Bone marrow (tissue), 2 donors: Measurements from ENCODE around the gene NCF1.
"Not testable (repeated sequence)": the region's sequence is repeated elsewhere in the genome, so short reads cannot be mapped to it uniquely, and the experiment has no call there.

Source experiments
- DNase-seq, 2 donors: peaks; one replicate each; lab custom pipeline; 2025; lab: John Stamatoyannopoulos, UW

Gene NCF1

GRCh38 chr7:74773760-74774750 is at the start of gene NCF1:
TSS of gene NCF1 (plus strand) at chr7:74774011. CDS start at chr7:74774032, 21 bp downstream.
- DNase-seq: not testable (repeated sequence)

DNA sequence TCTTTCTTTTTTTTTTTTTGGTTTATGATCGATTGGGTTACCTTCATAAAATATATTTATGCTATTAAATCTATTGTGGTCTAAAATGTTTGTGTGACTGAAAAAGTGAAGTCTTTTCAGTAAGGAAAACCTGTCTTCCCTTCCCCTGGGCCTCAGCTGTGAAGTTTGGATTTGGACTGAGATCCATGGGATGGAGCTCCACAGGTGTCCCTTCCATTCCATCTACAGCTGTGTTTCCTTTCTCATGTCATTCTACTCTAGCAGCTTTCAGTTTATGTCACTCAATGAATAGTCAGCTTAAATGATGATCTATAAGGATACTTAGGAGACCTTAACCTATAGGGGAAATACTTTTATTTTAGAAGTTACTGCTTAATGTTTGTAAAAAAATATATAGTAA is 48.0 kb upstream of the NCF1 start:
- DNase-seq: no peak

DNA sequence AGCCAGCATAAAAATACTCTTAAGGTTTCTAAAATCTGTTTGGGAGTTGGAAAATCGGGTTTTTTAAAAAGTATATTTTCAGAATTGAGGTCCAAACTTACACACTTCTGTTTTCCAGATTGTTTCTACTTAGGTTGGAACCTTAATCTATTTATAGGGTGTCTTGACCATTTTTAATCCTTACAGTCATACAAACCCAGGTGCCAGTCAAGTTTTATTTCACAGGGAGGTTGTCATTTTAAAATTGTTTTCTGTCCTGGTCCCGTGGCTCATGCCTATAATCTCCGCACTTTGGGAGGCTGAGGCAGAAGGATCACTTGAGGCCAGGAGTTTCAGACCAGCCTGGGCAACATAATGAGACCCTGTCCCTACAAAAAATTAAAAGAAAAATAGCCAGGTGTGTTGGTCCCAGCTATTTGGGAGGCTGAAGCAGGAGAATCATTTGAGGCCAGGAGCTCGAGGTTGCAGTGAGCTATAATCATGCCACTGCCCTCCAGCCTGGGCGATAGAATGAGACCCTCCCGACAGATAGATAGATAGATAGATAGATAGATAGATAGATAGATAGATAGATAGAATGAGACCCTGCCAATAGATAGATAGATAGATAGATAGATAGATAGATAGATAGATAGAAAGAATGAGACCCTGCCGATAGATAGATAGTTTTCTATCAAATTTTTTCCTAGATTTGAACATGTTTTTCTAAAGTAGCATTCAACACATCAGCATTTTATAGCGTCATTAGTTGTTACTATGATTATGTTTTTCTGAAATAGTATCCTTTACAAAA is 47.3 kb upstream of the NCF1 start:
- no peak for DNase-seq

- not testable (repeated sequence) for DNase-seq
Measured at GRCh38 chr7:74728686-74729085, 45.1 kb upstream of the NCF1 start.

DNA sequence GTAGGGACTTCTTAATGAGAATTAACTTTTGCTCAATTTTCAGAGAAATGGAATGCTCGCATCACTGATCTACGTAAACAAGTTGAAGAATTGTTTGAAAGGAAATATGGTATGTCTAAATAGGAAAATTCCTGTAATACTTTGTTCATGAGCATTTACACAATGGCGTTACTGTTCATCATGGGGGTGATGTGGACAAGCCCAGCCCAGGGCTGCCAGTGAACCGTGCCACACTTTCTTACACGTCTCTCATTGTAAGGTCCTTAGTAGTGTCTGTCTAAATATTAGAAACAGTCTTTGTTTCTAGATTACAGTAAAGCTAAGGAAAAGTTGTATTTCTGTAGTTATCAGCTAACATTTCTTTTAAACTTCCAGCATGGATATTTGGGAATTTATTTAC is 43.6 kb upstream of the NCF1 start:
- DNase-seq: not testable (repeated sequence)

DNA sequence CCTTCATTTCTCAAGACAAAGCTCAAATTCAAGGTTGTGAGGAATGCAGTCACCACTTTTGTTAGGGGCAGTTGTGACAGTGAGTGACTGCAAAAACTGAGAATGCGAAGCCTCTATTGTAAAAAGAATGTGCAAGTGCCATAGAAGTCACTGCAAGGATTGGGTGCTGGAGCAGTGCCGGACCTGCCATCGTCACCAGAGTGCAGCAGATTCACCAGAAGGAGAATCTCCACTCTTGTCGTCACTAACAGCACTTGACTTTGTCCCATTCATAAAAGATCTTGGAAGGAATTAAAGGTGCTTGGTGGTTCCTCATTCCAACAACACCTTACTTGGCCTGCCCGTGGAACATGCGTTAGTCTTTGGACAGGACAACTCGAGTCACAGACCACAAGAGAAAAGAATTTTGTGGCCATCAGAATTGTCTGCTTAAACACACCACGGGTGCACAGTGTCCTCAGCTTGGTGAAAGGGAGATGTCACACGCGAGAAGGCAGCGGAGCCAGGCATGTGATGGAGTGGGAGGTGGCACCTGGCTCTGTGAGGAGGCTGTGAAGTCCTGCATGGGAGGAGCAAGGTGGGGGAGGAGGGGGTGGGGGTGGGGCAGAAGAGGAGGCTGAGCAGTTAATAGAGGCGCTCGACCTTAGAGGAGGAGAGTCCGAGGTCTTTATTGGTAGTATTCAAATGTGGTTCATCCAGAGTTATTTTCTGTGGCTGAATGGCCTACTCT is 33.7 kb upstream of the NCF1 start:
- DNase-seq: not testable (repeated sequence)

DNA sequence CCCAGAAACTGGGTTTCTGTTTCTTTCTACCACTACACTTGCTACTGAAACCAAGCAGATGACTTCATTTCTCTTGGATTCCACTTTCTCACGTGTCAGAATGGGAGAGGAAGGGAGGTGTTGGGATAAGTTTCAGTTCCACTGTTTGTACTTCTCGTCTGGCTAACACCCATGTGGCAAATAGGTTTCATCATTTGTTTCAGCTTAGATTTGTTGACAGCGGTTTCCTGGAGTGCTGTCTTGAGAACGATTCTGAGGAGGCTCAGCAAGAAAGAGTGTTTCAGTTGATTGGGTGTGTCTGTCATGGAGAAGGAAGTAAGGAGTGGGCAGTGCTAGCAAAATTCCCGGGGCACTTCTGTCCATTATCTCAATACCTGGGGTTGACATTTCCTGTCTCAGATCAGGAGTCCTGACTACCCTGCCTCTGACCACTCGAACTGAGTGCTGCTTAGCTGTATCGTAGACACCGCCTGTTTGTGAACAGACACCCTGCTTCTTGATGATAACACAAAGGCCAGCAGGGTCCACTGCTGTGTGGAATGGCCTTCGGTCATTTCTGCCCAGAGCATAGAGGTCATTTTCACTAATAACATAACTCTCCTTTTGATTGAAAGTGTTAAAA is 29.8 kb upstream of the NCF1 start:
- not testable (repeated sequence) for DNase-seq

GRCh38 chr7:74753921-74754482 is 19.8 kb upstream of the NCF1 start:
- DNase-seq: not testable (repeated sequence)

DNA sequence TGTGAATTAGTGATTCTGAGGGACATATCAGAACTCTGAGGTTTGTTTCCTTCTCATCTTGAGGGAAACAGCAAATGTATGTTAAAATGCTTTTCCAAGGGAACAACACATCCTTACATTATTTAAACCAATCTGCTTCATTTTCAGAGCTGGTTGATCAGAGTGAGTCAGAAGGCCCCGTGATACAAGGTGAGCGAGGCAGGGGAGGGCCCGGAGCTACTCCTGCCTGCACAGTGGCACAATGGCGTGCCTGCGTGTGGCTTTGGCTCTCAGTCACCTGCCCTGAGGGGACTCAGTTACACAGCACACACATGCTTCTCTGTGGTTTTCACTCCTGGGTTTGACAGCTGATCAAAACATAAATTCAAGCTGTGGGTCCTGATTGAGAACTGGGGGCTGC is 17.1 kb upstream of the NCF1 start:
- DNase-seq: not testable (repeated sequence)

GRCh38 chr7:74758268-74758667 is 15.5 kb upstream of the NCF1 start:
- not testable (repeated sequence) for DNase-seq

DNA sequence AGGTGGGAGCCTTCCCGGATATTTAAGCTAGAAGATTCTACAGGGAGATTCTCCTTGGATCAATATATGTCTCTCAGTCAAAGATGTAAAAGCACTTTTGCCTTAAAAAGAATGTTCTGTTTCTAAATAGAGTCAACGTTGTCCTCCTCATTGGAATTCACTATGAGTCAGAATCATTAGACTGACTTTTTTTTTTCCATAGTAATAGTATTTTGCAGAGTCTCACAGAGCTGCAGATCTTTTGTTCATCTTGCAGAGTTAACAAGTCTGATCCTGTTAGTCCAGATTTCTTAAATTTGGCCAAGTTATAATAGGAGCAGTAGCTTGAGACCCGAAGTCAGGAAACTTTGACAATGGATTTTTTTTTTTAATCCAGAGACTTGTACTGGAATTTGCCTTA is 14.8 kb upstream of the NCF1 start:
- DNase-seq: not testable (repeated sequence)

- not testable (repeated sequence) for DNase-seq
Measured at GRCh38 chr7:74765205-74765918, 8.4 kb upstream of the NCF1 start.

DNA sequence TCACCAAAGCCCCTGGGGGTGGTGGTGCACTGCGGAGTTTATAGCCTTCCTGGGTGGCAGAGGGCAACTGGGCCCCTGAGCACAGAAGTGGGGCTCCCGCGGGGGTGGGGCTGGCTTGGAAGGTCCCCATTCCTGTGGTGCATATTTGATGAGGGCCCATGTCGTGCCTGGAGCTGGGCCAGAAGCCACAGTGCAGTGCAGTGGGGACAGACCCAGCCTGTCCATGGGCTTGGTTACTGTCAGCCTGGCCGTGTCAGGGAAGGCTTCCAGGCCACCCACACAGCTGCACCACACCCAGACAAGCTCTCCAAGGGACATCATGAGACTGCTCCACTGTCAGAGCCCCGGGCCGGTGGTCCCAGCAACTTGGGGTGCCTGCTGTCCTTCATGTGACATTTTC is 7.3 kb upstream of the NCF1 start:
- not testable (repeated sequence) for DNase-seq

GRCh38 chr7:74766991-74767390 is 6.8 kb upstream of the NCF1 start:
- not testable (repeated sequence) for DNase-seq

GRCh38 chr7:74770062-74770461 is 3.7 kb upstream of the NCF1 start:
- DNase-seq: not testable (repeated sequence)

- not testable (repeated sequence) for DNase-seq
Measured at GRCh38 chr7:74772093-74772492, 1.7 kb upstream of the NCF1 start.

- DNase-seq: not testable (repeated sequence)
Measured at GRCh38 chr7:74775111-74775510, 1.3 kb downstream of the NCF1 start.

DNA sequence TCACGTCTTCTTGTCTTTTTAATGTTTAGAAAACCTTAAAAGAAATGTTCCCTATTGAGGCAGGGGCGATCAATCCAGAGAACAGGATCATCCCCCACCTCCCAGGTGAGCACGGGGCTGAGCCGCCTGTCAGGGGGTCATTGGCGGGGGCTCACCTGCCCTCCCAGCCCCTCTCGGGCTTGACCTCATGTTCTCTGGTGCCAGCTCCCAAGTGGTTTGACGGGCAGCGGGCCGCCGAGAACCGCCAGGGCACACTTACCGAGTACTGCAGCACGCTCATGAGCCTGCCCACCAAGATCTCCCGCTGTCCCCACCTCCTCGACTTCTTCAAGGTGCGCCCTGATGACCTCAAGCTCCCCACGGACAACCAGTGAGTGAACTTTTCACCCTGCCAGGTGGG is 5.2 kb downstream of the NCF1 start:
- DNase-seq: not testable (repeated sequence)

DNA sequence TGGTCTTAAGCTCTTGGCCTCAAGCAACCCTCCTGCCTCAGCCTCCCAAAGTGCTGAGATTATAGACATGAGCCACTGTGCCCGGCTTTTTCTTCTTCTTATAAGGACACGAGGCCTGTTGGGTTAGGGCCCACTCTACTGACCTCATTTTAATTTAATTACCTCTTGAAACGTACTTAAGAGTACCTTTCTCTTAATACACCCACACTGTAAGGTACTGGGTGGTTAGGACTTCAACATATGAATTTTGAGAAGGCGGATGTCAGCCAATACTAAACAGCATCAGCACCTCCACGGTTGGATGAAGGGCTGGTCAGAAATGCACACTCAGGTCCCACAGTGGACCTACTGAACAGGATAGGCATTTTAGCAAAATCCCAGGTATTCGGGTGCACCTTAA is 7.9 kb downstream of the NCF1 start:
- not testable (repeated sequence) for DNase-seq

- not testable (repeated sequence) for DNase-seq
Measured at GRCh38 chr7:74783595-74783994, 9.8 kb downstream of the NCF1 start.
